ENCODE measurements around the gene APOBEC3G.

APOBEC3G gene

GRCh38 chr22:39087881-39088684 lies 11.0 kb downstream of the APOBEC3G start:
- peak in 4 of 42 donors; percentile 5 to 32 (median 21) for DNase-seq
- intact Hi-C loops (cut with DNase I): no loop called here

DNA sequence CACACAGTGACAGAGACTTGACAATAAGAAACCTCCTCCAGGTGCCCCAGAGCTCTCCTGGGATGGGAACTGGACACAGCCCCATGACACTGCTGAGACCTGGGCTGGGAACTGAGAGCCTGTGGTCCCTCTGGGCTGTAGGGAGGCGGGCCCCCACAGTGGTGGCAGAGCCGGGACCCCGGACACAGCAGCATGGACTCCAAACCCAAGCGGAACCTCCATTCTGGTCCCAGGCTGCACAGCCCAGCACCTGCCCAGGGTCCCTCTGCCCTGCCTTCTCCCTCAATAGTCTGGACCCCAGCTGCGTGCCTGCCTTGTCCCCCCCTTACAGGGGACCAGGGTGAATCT lies 11.6 kb downstream of the APOBEC3G start:
- no peak for DNase-seq
- intact Hi-C loops (cut with DNase I): no loop called here

GRCh38 chr22:39089928-39090327 lies 12.9 kb downstream of the APOBEC3G start:
- DNase-seq: no peak
- intact Hi-C loops (cut with DNase I): no loop called here

DNA sequence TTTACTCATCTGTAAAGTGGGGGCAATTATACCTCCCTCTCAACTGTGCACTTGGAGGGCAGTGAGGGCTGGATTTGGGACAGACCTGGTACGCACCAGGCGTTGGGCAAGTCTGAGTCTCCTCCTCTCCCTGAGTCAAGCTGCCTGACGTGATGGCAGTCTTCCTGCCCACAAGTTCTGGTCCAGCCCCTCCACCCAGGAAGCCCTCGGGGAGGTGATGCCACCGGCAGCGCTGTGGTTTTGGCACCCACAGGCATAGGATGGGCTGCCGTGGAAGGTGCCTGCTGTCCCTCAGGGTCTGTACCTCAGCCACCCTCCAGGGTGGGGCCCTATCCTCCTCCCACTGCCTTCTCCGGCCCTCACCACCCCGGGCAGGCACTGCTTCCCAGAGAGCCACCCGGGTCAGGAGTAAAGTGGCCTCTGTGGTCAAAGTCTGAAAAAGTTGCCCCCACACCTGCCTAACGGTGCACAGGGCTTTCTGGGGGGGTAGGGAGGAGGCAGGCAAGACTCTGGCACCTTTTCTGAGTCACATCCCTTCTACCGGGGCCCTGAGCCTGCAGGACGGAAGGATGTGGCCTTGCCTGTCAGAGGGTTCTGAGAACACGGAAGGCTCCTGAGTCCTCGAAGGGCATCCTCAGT lies 13.5 kb downstream of the APOBEC3G start:
- no peak for DNase-seq
- intact Hi-C loops (cut with DNase I): no loop called here

GRCh38 chr22:39091126-39092081 lies 14.3 kb downstream of the APOBEC3G start:
- intact Hi-C loops (cut with DNase I): no loop called here

DNA sequence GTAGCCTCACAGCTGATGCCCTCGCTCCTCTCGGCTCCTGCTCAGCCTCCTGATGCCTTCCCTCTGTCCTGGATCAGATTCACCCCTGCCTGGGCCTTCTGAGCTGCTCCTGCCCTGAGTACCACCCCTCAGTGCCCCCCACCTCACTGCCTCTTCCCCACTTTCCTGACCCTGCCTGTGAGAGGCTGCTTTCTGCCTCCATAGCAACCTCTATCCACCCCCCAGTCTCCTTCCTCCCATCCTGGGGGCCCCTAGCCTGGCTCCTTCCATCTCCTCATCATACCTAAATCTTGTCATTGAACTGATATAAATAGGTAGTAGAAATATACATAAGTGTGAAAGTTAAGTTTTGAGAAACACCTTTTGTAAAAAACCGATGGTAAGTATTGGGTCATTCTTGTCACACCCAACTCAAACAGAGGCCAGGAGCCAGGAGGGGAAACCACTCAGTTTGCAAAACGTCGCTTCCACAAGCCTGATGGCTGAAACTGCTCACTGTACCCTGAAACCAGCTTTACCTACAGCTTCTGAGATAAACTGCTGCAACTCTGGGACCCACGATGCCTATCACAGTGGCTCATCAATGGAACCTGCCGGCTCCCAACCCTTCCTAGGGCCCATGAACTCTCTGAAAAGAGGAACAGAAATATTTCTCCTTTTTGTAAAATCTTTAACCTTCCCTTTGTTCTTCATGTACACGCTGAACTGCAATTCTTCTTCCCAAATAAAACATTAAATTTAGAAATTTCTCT lies 15.2 kb downstream of the APOBEC3G start:
- DNase-seq: no peak
- intact Hi-C loops (cut with DNase I): no loop called here

More at GRCh38 chr22:39091126-39092081, 14.3 kb downstream of the APOBEC3G start:
- no peak for DNase-seq

DNA sequence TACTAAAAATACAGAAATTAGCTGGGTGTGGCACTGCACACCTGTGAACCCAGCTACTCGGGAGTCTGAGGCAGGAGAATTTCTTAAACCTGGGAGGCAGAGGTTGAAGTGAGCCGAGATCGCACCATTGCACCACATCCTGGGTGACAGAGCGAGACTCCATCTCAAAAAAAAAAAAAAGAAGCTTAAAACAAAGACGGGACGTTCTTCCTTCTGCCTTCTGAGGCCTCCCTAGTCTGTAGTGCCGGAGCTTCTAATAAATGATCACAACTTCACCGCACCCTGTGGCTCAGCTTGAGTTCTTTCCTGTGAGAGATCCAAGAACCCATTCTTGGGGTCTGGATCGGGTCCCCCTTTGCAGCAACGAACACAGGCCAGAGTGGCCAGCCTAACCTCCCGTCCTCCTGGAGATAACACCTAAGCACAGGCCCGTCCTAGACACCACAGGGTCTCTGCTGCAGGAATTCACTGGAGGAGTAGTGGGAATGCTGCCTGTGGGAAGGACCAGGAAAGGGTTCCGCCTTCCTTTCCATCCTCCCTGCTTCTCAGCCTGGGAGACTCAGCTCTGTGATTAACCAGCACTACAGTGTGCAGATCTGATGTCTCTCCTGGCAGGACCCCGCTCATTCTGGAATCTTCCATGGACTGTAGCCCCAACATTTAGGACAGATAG lies 17.8 kb downstream of the APOBEC3G start:
- intact Hi-C loops (cut with DNase I): no loop called here

DNA sequence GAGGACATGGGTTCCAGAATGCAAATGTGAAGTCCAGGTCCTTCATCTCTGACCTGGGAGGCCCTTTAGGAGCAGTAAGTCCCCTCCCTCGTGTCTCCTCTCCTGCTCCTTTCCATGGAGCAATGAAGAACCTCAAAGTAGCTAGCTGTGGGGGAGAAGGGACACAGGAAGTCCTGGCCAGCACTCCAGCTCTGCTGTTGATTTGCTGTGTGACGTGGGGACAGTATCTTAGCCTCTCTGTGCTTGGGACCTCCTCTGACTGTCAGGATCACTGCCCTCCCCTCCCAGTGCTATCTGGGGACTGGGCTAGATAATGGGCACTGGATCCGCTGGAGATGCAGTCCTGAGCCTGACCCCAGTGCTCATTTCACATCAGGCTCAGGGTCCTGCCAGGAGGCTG lies 18.9 kb downstream of the APOBEC3G start:
- intact Hi-C loops (cut with DNase I): no loop called here
- DNase-seq: no peak

More for the DNA sequence above, 17.8 kb downstream of the APOBEC3G start:
- no peak for DNase-seq

GRCh38 chr22:39097098-39098020 lies 20.3 kb downstream of the APOBEC3G start, which contains the start of gene APOBEC3H:
APOBEC3H (plus strand) TSS chr22:39097244; CDS start chr22:39100279, 3,035 bp downstream.
- DNase-seq: peak in 2 of 42 donors; percentile 9 to 44
- intact Hi-C loops (cut with DNase I): no loop called here

DNA sequence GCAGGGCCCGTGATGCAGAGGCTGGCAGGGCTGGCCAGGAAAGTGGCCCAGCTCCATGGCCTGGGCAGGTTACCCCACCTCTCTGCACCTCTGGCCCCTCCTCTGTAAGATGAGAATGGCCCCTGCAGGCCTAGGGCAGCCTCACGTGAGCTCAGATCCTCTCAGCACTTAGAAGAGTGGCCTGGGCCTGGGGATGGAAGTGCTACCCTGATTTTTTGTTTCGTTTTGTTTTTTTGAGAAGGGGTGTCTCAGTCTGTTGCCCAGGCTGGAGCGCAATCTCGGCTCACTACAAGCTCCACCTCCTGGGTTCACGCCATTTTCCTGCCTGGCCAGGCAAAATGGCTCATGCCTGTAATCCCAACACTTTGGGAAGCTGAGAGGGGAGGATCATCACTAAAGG lies 21.0 kb downstream of the APOBEC3G start:
- intact Hi-C loops (cut with DNase I): no loop called here
- no peak for DNase-seq

- no peak for DNase-seq
- intact Hi-C loops (cut with DNase I): no loop called here
Measured at GRCh38 chr22:39098576-39098975, 21.5 kb downstream of the APOBEC3G start.

DNA sequence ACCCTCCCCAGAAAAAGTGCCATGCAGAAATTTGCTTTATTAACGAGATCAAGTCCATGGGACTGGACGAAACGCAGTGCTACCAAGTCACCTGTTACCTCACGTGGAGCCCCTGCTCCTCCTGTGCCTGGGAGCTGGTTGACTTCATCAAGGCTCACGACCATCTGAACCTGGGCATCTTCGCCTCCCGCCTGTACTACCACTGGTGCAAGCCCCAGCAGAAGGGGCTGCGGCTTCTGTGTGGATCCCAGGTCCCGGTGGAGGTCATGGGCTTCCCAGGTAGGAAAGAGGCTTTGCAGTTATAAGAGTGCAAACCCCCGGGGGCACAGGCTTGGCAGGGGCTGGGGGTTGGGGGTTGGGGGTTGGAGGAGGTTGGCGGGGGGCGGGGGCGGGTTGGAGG lies 24.2 kb downstream of the APOBEC3G start:
- intact Hi-C loops (cut with DNase I): no loop called here
- DNase-seq: no peak

GRCh38 chr22:39103431-39103830 lies 26.4 kb downstream of the APOBEC3G start:
- DNase-seq: no peak
- intact Hi-C loops (cut with DNase I): no loop called here

GRCh38 chr22:39106326-39106725 lies 29.3 kb downstream of the APOBEC3G start:
- DNase-seq: no peak
- intact Hi-C loops (cut with DNase I): no loop called here

GRCh38 chr22:39108487-39108886 lies 31.4 kb downstream of the APOBEC3G start:
- no peak for DNase-seq
- intact Hi-C loops (cut with DNase I): no loop called here

DNA sequence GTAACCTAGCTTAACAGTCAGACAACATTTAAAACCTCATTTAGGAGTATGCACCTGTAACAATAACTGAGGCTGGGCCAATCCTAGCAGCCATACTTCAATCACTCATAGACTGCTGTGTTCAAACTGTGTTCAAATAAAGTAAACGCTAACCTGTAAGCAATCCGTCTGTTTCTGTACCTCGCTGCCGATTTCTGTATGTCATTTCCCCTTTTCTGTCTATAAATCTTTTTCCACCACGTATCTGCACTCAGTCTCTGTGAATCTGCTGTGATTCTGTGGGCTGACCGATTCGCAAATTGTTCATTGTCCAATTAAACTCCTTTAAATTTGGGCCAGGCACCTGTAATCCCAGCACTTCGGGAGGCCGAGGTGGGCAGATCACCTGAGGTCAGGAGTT lies 32.3 kb downstream of the APOBEC3G start:
- no peak for DNase-seq
- intact Hi-C loops (cut with DNase I): no loop called here
